ENCODE results near the gene ACAA1. TPM values are rescaled to one million over a fixed set of nuclear protein-coding genes. Genes with fewer than 3 reads are reported as not detected.

The ACAA1 gene
- total RNA-seq (10 to 100 TPM; 81.0 to 84.3 TPM), polyA plus RNA-seq (10 to 100 TPM; 53.5 to 64.8 (median 55.6) TPM), total RNA-seq (32.9 to 50.6 (median 41.2) reads per million in 6 experiments)

DNA sequence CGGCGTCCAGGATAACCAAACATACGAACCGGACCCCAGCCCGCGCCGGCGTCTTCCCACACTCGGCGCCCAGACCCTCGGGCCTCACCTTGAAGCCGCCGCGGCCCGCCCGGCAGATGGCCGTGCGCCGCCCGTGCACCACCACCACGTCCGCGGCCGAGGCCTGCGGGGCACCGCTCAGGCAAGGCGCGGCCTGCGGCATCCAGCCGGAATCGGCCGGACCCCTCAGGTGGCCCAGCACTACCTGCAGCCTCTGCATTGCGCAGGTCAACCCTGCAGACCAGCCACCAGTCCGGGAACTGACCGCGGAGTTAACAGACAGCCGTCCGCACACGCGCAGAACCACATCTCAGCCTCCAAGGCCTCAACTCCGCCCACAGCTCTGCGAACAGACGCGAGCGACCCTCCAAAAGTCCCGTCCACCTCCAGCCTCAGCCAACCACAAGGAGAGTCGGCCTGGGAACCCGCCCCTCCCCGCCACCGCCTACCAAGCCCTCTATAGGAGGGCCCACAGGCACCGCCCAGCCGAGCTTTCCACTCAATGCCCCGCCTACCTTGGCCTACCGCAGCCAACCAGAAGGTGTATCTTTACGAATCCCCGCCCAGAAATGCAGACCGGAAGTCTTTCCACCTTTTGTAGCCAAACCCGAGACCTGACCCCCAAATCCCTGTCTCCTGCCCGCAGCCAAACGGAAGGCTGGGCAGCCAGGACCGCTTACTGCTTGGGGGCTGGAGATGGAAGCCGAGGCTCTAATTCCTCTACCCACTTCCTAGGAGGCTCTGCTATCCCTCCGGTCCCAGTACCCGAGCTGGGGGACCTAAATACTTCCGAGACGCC, at the start of gene ACAA1:
Gene ACAA1 (minus strand): TSS at position 351 of the 838 bp plus-strand sequence. CDS start 92 bp downstream, at position 259.
- H3K27ac Mint-ChIP-seq, result peak within 1 kb of the TSS; percentile 95 to 99 (median 98)
- H3K4me3 Mint-ChIP-seq, result peak within 1 kb of the TSS; percentile 85 to 100 (median 96)
- DNase-seq (peak; percentile 90 to 99 (median 96)), ATAC-seq (peak; percentile 85 to 86)
- H3K4me1 Mint-ChIP-seq, result peaks cover 43 to 84% (median 76%) of the 10 kb centered on the region in 4 donors
- POLR2A ChIA-PET, result interaction anchor here (0.7 to 7.5 kb wide), 14 partner anchors 9 to 1270 kb away, joined by 3 to 192 read pairs (median 4); partner anchors contain the start of genes DLEC1, EXOG, OXSR1 and RPSA
- no peaks in the 10 kb centered on the region for H3K27me3 Mint-ChIP-seq
- no peaks in the 10 kb centered on the region for H3K9me3 Mint-ChIP-seq
- H3K36me3 Mint-ChIP-seq, result peaks cover 0 to 44% (median 0%) of the 10 kb centered on the region in 3 donors

- Mint-ChIP-seq H3K27ac (peak overlapping the region in 6 of 10 donors; percentile 41 to 82 (median 66)), H3K36me3 (peaks cover 0 to 35% (median 10%) of the 10 kb centered on the region in 3 donors), H3K9me3 (no peaks in the 10 kb centered on the region), H3K4me1 (peaks cover 25 to 66% (median 62%) of the 10 kb centered on the region in 4 donors), H3K27me3 (no peaks in the 10 kb centered on the region), H3K4me3 (no peak overlapping the region)
- no peak for DNase-seq
- ATAC-seq, result no peak
- POLR2A ChIA-PET, result interaction anchor here (0.6 to 1.0 kb wide), 2 partner anchors 9 to 40 kb away, joined by 3 to 5 read pairs; partner anchors contain the start of gene ACAA1
Observed at GRCh38 chr3:38177181-38177580, 40.3 kb upstream of the ACAA1 start.

- H3K36me3 Mint-ChIP-seq, result peaks cover 0 to 9% (median 8%) of the 10 kb centered on the region in 3 donors
- POLR2A ChIA-PET, result no interaction called here
- ATAC-seq (peak in 1 of 2 donors; percentile 33), DNase-seq (no peak)
- no peaks in the 10 kb centered on the region for H3K27me3 Mint-ChIP-seq
- peaks cover 20 to 80% (median 66%) of the 10 kb centered on the region in 4 donors for H3K4me1 Mint-ChIP-seq
- H3K9me3 Mint-ChIP-seq, result no peaks in the 10 kb centered on the region
- H3K27ac Mint-ChIP-seq, result peak overlapping the region; percentile 1 to 79 (median 52)
- H3K4me3 Mint-ChIP-seq, result peak overlapping the region in 6 of 10 donors; percentile 0 to 34 (median 7)
Observed at GRCh38 chr3:38173834-38174418, 37.0 kb upstream of the ACAA1 start.

DNA sequence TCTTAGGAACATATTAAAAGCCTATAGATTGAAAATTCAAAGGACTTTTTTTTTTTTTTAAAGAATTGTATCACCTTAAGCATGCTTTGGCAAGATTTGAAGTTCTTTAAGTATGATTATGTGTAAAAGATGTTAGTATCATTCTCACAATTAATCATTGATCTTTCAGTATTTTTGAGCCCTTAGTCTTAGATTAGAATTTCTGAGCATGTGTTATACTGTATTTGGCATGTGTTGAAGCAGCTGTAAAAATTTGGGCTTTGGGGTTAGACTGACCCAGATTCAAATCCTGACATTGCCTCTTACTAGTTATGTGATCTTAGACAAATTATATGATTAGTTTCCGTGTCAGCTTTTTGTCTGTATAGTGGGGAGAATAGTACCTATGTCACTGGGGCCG, 34.7 kb upstream of the ACAA1 start:
- Mint-ChIP-seq H3K4me1 (peaks cover 29 to 90% (median 77%) of the 10 kb centered on the region in 4 donors), H3K4me3 (no peak overlapping the region), H3K36me3 (peaks cover 0 to 4% (median 0%) of the 10 kb centered on the region in 3 donors), H3K27me3 (no peaks in the 10 kb centered on the region), H3K27ac (no peak overlapping the region), H3K9me3 (no peaks in the 10 kb centered on the region)
- no peak for ATAC-seq
- DNase-seq, result no peak
- POLR2A ChIA-PET, result no interaction called here

DNA sequence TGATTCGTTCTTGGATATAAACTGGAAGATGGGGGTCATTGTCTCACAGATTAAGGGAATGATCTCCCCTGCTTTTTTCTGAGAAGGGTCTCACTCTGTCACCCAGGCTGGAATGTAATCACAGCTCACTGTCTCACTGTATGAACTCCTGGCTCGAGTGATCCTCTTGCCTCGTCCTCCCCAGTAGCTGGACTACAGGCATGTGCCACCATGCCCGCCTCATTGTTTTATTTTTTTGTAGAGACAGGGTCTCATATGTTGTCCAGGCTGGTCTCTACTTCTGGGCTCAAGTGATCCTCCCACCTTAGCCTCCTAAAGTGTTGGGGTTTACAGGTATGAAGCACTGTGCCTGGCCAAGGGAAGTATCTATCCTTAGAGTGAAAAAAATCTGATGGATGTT, 33.8 kb upstream of the ACAA1 start:
- Mint-ChIP-seq H3K4me1 (peaks cover 33 to 92% (median 84%) of the 10 kb centered on the region in 4 donors), H3K4me3 (no peak overlapping the region), H3K9me3 (no peaks in the 10 kb centered on the region), H3K27ac (peak overlapping the region in 2 of 10 donors; percentile 16 to 65), H3K36me3 (peaks cover 0 to 4% (median 0%) of the 10 kb centered on the region in 3 donors), H3K27me3 (no peaks in the 10 kb centered on the region)
- no peak for ATAC-seq
- DNase-seq, result no peak
- POLR2A ChIA-PET, result no interaction called here

- no peak for ATAC-seq
- POLR2A ChIA-PET, result no interaction called here
Observed at GRCh38 chr3:38169027-38169317, 32.0 kb upstream of the ACAA1 start.

DNA sequence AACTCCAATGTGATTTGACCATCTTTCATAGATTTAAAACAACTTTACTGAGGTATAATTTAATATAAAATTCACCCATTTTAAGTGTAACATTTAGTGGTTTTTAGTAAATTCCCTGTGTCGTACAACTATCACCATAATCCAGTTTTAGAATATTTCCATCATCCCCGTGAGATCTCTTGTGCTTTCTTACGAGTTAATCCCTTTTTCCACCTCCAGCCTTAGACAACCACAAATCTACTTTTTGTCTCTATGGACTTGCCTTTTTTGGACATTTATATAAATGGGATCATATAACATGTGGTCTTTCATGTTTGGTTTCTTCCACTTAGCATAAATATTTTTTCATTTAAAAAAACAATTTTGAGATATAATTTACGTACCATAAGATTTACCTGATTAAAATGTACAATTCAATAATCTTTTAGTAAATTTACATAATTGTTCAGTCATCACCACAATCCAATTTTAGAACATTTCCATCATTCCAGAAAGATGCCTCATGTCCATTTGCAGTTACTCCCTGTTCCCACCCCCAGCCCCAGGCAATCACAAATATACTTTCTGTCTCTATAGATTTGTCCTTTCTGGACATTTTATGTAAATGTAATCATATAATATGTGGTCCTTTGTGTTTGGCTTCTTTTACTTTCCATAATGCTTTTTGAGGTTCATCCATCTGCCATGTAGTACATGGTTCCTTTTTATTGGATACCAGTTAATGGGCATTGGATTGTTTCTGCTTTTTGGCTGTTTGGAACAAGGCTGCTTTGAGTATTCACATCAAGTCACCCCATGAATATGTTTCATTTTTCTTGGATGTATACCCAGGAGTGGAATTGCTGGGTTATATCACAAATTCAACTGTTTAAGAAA, 31.5 kb upstream of the ACAA1 start:
- ATAC-seq (no peak), DNase-seq (no peak)
- Mint-ChIP-seq H3K27me3 (no peaks in the 10 kb centered on the region), H3K27ac (peak overlapping the region in 5 of 10 donors; percentile 3 to 100 (median 32)), H3K9me3 (no peaks in the 10 kb centered on the region), H3K36me3 (peaks cover 0 to 4% (median 0%) of the 10 kb centered on the region in 3 donors), H3K4me3 (peak overlapping the region in 7 of 10 donors; percentile 11 to 96 (median 54)), H3K4me1 (peaks cover 26 to 80% (median 74%) of the 10 kb centered on the region in 4 donors)
- POLR2A ChIA-PET, result interaction anchor here (5.8 kb wide), 1 partner anchor 29 kb away, joined by 192 read pairs; the partner anchor contains the start of genes ACAA1 and MYD88

More at GRCh38 chr3:38169027-38169317, 32.0 kb upstream of the ACAA1 start:
- H3K4me3 Mint-ChIP-seq, result peak overlapping the region in 3 of 10 donors; percentile 5 to 45 (median 26)
- no peak for DNase-seq
- peak overlapping the region in 4 of 10 donors; percentile 19 to 100 (median 47) for H3K27ac Mint-ChIP-seq
- peaks cover 31 to 86% (median 80%) of the 10 kb centered on the region in 4 donors for H3K4me1 Mint-ChIP-seq
- H3K36me3 Mint-ChIP-seq, result peaks cover 0 to 4% (median 0%) of the 10 kb centered on the region in 3 donors
- no peaks in the 10 kb centered on the region for H3K9me3 Mint-ChIP-seq
- H3K27me3 Mint-ChIP-seq, result no peaks in the 10 kb centered on the region

- ATAC-seq (no peak), DNase-seq (no peak)
- peak overlapping the region in 9 of 10 donors; percentile 52 to 96 (median 92) for H3K4me3 Mint-ChIP-seq
- H3K4me1 Mint-ChIP-seq, result peaks cover 26 to 72% (median 66%) of the 10 kb centered on the region in 4 donors
- peak overlapping the region in 6 of 10 donors; percentile 5 to 100 (median 74) for H3K27ac Mint-ChIP-seq
- POLR2A ChIA-PET, result interaction anchor here (0.9 to 5.8 kb wide), 2 partner anchors 14 to 28 kb away, joined by 3 to 192 read pairs; partner anchors contain the start of genes ACAA1 and MYD88
- peaks cover 0 to 4% (median 0%) of the 10 kb centered on the region in 3 donors for H3K36me3 Mint-ChIP-seq
- no peaks in the 10 kb centered on the region for H3K27me3 Mint-ChIP-seq
- H3K9me3 Mint-ChIP-seq, result no peaks in the 10 kb centered on the region
Observed at GRCh38 chr3:38167591-38167990, 30.7 kb upstream of the ACAA1 start.

DNA sequence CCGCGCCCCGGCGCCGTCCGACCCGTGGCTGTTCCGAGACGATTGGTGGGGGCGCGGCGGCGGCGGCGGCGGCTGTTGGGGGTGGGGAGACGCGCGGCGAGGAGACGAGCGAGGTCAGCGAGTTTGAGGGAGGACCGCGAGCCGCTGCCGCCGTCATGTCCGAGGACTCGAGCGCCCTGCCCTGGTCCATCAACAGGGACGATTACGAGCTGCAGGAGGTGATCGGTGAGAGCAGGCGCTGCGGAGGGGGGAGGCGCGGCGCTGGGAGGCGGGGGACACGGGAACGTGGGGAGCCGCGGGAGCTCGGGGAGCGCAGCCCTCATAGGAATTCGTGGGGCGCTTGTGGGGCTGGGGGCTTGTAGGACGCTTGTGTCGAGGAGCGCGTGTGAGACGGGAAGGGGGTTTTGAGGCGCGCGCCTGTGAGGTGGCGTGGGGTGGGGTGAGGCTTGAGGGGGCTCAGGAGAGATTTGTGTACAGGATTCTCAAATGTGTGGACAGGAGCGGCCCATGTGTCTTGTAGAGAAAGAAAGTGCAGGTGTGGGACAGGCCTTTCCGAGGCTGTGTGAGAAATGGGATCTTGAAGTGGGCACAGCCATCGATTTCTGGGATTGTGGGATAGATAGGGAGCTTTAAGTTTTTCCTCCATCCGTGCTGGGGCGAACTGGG, 28.9 kb upstream of the ACAA1 start:
- no peaks in the 10 kb centered on the region for H3K27me3 Mint-ChIP-seq
- H3K27ac Mint-ChIP-seq, result peak overlapping the region; percentile 91 to 100 (median 100)
- H3K4me1 Mint-ChIP-seq, result peaks cover 21 to 55% (median 54%) of the 10 kb centered on the region in 4 donors
- POLR2A ChIA-PET, result interaction anchor here (0.5 to 5.8 kb wide), 15 partner anchors 13 to 986 kb away, joined by 3 to 192 read pairs (median 4); partner anchors contain the start of genes ACAA1, DLEC1, EXOG and MYD88
- ATAC-seq, result peak; percentile 0 to 7
- H3K4me3 Mint-ChIP-seq, result peak overlapping the region; percentile 88 to 97 (median 95)
- H3K9me3 Mint-ChIP-seq, result no peaks in the 10 kb centered on the region
- peak in 1 of 10 donors; percentile 67 for DNase-seq
- peaks cover 0 to 4% (median 0%) of the 10 kb centered on the region in 3 donors for H3K36me3 Mint-ChIP-seq

- POLR2A ChIA-PET, result interaction anchor here (0.5 to 5.8 kb wide), 18 partner anchors 11 to 1171 kb away, joined by 3 to 192 read pairs (median 4); partner anchors contain the start of genes ACAA1, DLEC1, EXOG and MYD88
- DNase-seq (peak; percentile 91 to 99 (median 98)), ATAC-seq (peak; percentile 89)
- Mint-ChIP-seq H3K4me3 (peak within 1 kb of the TSS; percentile 88 to 97 (median 95)), H3K27me3 (no peaks in the 10 kb centered on the region), H3K36me3 (peaks cover 0 to 4% (median 0%) of the 10 kb centered on the region in 3 donors), H3K4me1 (peaks cover 21 to 48% (median 47%) of the 10 kb centered on the region in 4 donors), H3K27ac (peak within 1 kb of the TSS; percentile 99 to 100 (median 100)), H3K9me3 (no peaks in the 10 kb centered on the region)
Observed at GRCh38 chr3:38164952-38165721, 28.2 kb upstream of the ACAA1 start, which contains the start of gene OXSR1. TSS of gene OXSR1 (plus strand) at chr3:38165537. CDS start at chr3:38165877, 340 bp downstream.

Measured in naive thymus-derived CD8-positive, alpha-beta T cell (primary cell).